ENCODE data around the gene RENBP.

RENBP gene

GRCh38 chrX:153888344-153888743, 56.1 kb downstream of the RENBP start:
- no peak for DNase-seq (ENCODE audit: low spot score)

DNA sequence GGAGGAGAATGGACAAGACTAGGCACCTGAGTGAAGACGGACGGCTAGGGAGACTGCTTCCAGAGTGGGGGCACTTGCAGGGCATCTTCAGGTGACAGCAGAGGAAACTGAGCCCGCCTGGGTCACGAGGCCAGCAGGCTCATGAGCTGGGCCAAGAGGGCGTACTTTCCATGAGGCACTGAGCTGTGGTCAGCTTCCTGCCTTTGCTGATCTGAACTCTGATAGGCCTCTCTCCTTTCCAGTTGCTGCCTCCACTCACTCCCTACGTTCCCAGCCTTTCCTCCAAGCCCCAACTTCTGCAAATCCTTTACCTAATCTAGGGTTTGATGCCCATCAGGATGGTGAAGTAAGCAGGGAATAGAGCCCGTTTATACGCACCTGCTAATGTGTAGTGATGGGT, 57.1 kb downstream of the RENBP start:
- no peak for DNase-seq (ENCODE audit: low spot score)

DNA sequence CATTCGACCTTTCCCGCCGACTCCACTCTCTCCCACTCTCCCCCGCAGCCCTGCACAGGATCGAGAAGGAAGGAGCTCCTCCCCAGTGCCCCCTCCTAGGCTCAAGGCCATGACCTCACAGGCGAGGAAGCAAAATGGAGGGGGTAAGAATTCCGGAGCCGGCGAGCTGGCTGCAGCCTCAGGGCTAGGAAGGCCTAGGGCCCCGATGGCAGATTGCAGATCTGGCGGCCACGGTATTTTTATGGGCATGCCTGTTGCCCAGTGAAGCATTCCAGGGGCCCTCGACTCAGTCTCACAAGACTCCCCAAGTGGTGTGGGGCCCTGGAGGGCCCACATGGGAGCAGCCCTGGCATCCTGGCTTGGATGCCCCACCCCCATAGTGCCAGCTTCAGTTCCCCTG, 57.5 kb downstream of the RENBP start:
- DNase-seq (ENCODE audit: low spot score) = no peak

DNA sequence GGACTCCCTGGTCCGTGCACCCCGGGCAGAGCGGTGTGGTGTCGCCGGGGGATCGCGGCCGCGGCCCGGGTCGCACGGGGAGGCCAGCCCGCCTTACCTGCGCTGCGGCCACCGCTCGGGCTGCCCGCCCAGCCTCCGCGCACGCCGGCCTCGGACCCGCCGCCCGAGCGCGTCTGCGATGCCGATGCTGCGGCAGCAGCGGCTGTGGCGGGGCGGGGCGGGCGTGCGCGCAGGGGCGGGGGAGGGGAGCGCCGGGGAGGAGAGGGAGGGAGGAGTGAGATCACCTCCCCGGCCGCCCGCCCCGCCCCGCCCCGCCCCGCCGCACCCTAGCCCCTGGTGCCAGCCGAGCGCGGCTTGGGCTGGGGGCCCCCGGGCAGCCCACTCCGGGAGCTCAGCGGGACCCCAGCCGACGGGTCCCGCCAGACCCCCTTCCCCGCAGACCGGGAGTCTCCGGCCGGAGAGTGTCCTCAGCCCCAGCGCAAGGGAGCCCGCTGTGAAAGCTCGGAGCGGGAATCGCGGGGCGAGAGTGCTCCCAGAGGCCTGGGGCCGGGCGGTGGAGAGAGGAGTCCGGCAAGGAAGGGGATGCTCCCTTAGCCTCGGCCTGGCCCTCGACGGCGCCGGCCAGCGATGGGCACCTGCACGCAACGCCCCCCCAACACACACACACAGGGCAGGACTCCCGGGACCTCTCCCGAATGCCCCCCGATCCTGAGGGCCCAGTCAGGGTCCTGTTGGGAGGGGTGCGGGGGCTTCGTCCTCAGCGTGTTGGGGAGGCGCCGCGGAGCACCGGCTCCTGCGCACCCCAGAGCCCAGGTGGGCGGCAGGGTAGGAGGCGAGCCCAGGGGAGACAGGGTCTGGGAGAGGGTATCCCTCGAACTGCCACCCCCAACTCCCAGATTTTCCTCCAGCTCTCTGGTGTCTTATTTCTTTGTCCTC, 58.2 kb downstream of the RENBP start, which contains the start of gene L1CAM:
Gene L1CAM (minus strand): TSS at position 206 of the 936 bp plus-strand sequence. CDS start 10,337 bp downstream, outside the sequence.
- DNase-seq (ENCODE audit: low spot score) = no peak
